Parathyroid adenoma (tissue), 2 donors: ENCODE measurements around the gene MMP11.

ENCODE experiments used
- H2AFZ ChIP-seq: fragments of 300-600 bp; sonication (generic); one replicate; pipeline ENCODE4 v1.7.0; 2017; ENCODE audit warnings: antibody characterized with exemption, mild to moderate bottlenecking
- H3K27ac ChIP-seq: fragments of 300-600 bp; sonication (generic); one replicate; pipeline ENCODE4 v1.7.0; 2017
- H3K27me3 ChIP-seq: fragments of 300-600 bp; sonication (generic); one replicate; pipeline ENCODE4 v1.7.0; 2017; ENCODE audit warnings: low read length; ENCODE audit not compliant: control insufficient read depth, insufficient read depth
- H3K36me3 ChIP-seq: fragments of 300-600 bp; sonication (generic); one replicate; pipeline ENCODE4 v1.7.0; 2017; ENCODE audit warnings: low read length; ENCODE audit not compliant: control insufficient read depth, insufficient read depth
- H3K4me1 ChIP-seq: fragments of 300-600 bp; sonication (generic); one replicate; pipeline ENCODE4 v1.7.0; 2017; ENCODE audit warnings: control low read depth
- H3K4me2 ChIP-seq: fragments of 300-600 bp; sonication (generic); one replicate; pipeline ENCODE4 v1.7.0; 2017; ENCODE audit warnings: low read length
- H3K4me3 ChIP-seq: fragments of 300-600 bp; sonication (generic); one replicate; pipeline ENCODE4 v1.7.0; 2017; ENCODE audit warnings: low read depth, low read length
- H3K79me2 ChIP-seq: fragments of 300-600 bp; sonication (generic); one replicate; pipeline ENCODE4 v1.7.0; 2017; ENCODE audit warnings: control low read depth
- H3K9ac ChIP-seq: fragments of 300-600 bp; sonication (generic); one replicate; pipeline ENCODE4 v1.7.0; 2017; ENCODE audit warnings: mild to moderate bottlenecking
- H3K9me3 ChIP-seq: fragments of 300-600 bp; sonication (generic); one replicate; pipeline ENCODE4 v1.7.0; 2017; ENCODE audit warnings: low read length; ENCODE audit not compliant: control insufficient read depth
- CTCF ChIP-seq: fragments of 300-600 bp; sonication (generic); IDR thresholded peaks from one replicate; pipeline ENCODE4 v1.7.0; 2017; ENCODE audit warnings: antibody characterized with exemption, mild to moderate bottlenecking
- donor health status: primary hyperparathyroidism.

Gene MMP11

DNA sequence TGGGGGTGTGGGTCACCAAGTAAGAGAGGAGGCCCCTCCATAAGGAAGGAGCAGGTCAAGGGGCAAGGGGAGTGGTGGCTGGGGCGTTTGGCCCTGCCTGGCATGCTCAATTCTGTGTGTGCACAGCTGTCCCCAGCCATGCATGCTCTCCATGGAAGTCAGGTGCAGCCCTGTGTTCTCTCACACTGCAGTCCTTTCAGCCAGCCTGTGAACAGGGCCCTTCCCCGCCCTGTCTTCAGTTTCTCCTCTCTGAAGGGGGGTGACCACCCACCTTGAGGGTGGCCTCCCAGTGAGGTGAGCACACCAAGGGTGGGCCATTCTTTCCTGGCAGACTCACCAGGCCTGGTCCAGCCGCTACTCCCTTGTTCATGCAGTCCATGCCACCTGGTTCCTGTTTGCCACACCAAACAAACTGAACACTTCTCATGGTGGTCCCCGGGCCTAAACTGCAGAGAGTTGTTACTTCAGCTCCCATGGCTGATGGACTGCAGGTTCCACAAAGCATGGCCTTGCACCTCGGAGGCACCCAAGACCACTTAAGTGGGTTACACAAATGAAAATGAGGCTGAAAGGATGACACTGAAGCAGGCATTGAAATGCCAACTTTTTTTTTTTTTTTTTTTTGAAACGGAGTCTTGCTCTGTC, 3.2 kb upstream of the MMP11 start:
- TF ChIP-seq CTCF: no peak

GRCh38 chr22:23772315-23772648, 367 bp upstream of the MMP11 start:
- Histone ChIP-seq H3K79me2 (peaks cover 3% of the 10 kb centered on the region), H3K27ac (no peak overlapping the region), H3K4me1 (no peaks in the 10 kb centered on the region), H3K9me3 (no peaks in the 10 kb centered on the region), H3K36me3 (no peaks in the 10 kb centered on the region), H3K4me3 (peak overlapping the region; percentile 11), H2AFZ (peak overlapping the region; percentile 38), H3K9ac (no peak overlapping the region), H3K27me3 (no peaks in the 10 kb centered on the region), H3K4me2 (peak overlapping the region; percentile 72)
- TF ChIP-seq CTCF: no peak

More for the DNA sequence above, 3.2 kb upstream of the MMP11 start:
- Histone ChIP-seq H3K9ac (no peak overlapping the region), H3K4me1 (no peaks in the 10 kb centered on the region), H3K36me3 (no peaks in the 10 kb centered on the region), H3K27me3 (no peaks in the 10 kb centered on the region), H3K4me3 (no peak overlapping the region), H3K4me2 (no peak overlapping the region), H3K9me3 (no peaks in the 10 kb centered on the region), H3K27ac (no peak overlapping the region), H2AFZ (no peak overlapping the region), H3K79me2 (peaks cover 3% of the 10 kb centered on the region)

DNA sequence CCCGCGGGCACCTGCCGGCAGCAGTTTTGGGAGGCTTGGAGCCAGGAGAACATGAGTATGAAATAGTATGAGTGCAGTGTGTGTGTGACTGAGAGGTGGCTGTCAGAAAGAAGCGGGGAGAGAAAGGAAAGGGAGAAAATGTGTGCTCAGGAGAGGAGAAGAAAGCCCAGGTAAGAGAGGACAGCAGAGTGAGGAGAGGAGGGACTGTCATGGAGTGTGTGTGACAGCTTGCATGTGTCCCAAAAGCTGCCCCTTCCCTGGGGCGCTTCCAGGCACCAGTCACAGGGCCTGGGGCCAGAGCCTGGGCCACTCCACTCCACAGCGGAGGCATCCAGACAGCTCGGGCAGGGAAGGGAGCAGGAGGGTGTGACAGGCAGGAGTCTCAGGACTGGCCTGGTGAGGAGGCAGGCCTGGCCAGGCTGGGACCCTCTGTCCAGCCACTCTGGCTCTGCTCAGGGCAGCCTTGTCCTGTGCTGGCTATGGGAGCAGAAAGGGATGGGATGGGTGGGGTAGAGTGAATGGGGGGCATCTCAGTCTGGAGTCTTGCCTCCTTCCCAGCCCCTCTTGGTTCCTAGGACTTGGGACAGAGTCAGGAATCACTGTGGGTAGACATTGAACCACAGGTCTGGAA, 949 bp downstream of the MMP11 start:
- H3K79me2 ChIP-seq: peaks cover 3% of the 10 kb centered on the region
- no peaks in the 10 kb centered on the region for H3K27me3 ChIP-seq
- H3K4me1 ChIP-seq: no peaks in the 10 kb centered on the region
- H3K36me3 ChIP-seq: no peaks in the 10 kb centered on the region
- H3K9me3 ChIP-seq: no peaks in the 10 kb centered on the region
- H3K4me2 ChIP-seq: no peak overlapping the region
- H3K27ac ChIP-seq: no peak overlapping the region
- no peak overlapping the region for H2AFZ ChIP-seq
- TF ChIP-seq CTCF: no peak
- H3K4me3 ChIP-seq: no peak overlapping the region
- H3K9ac ChIP-seq: no peak overlapping the region

DNA sequence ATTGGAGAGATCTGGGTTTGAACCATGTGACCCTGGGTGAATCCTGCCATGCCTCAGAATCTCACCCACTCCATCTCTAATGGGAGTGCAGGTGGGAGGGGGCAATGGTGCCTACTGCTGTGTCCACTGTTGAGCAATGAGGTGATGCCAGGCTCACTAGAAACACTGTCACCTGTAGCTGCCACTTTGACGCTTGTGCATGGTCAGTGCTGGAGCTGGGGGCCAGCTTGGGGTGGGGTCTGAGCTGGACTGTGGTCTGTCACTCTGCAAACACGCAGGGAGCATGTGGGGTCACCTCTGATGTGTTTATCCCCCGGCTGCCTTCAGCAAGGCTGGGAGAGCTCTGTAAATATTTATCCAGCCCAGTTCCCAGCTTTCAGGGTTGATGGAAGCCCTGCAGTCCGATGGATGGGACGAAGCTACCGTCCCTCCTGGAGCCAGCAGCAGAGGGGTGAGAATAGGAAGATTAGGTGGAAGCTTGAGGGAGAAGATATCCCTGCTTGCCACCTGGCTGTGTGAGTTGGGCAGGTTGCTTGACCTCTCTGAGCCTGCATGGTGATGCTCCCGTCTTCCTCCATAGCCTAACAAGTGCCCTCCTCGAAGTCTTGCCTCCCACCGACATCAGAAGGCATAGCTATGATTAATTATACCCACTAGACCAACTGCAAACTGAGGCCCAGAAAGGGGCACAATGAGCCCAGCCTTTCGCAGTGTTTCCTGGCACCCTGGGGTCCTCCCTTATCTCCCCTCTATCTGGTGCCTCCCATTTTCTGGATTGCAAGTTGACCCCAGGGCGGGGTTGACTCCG, 1.7 kb downstream of the MMP11 start:
- Histone ChIP-seq H3K9me3 (no peaks in the 10 kb centered on the region), H3K9ac (no peak overlapping the region), H3K36me3 (no peaks in the 10 kb centered on the region), H3K79me2 (no peaks in the 10 kb centered on the region), H2AFZ (no peak overlapping the region), H3K4me3 (no peak overlapping the region), H3K4me1 (no peaks in the 10 kb centered on the region), H3K27ac (no peak overlapping the region), H3K27me3 (no peaks in the 10 kb centered on the region), H3K4me2 (no peak overlapping the region)
- TF ChIP-seq CTCF: no peak
